Left cardiac atrium (tissue), 4 donors: ENCODE measurements around the gene ANGPTL5. TPM values are rescaled to one million over a fixed set of nuclear protein-coding genes. Genes with fewer than 3 reads are reported as not detected.
"Not testable (repeated sequence)": the region's sequence is repeated elsewhere in the genome, so short reads cannot be mapped to it uniquely, and the experiment has no call there.

ENCODE experiments used
- ATAC-seq, 2 donors: fragments of 200-7000 bp; cut with Tn5 transposase; one replicate each; pipeline ENCODE4 v1.9.1; 2020; ENCODE audit warnings: mild to moderate bottlenecking in 2 of 2, moderate library complexity in 2 of 2
- DNase-seq: peaks from one replicate; pipeline ENCODE4 v3.0.0-alpha.2; 2020
- intact Hi-C, 2 donors: fragments of 100-400 bp; cut with DNase I; formaldehyde crosslinking; loops; one replicate each; pipeline versions ENCODE4 v1.14.1 to v1.15.1; 2022 to 2023
- total RNA-seq, 2 donors: library from RNA; stranded (reverse); fragmentation: NEBNext Ultra II Directional; extraction: Animal tissue kit (Norgen Biotek cat#: 25700); gene quantifications; one replicate each; pipeline ENCODE4 v1.2.1, GENCODE V29; 2021
- donor health status: DM: no; HTN: yes; CAD: no.
- donor health status: DM: no; HTN: yes; CAD: no; lungs with severe emphysema.
- donor health status: DM: yes; HTN: yes; CAD: no.
- donor health status: Dilated cardiomyopathy.

ANGPTL5 gene
- total RNA-seq, 2 donors from 2014 or later = 1.4 to 4.0 TPM

- intact Hi-C loops = no loop called here
- peak in 1 of 2 donors; percentile 31 for ATAC-seq
- DNase-seq = no peak
These were observed 7.2 kb downstream of the ANGPTL5 start for GRCh38 chr11:101909087-101909486.

GRCh38 chr11:101907815-101908214 is 8.5 kb downstream of the ANGPTL5 start:
- ATAC-seq = peak in 1 of 2 donors; percentile 38

GRCh38 chr11:101894505-101894904 is 21.8 kb downstream of the ANGPTL5 start:
- DNase-seq = no peak
- ATAC-seq = no peak
- intact Hi-C loops = no loop called here

More at GRCh38 chr11:101907815-101908214, 8.5 kb downstream of the ANGPTL5 start:
- intact Hi-C loops = no loop called here
- DNase-seq = no peak

- ATAC-seq (no peak), DNase-seq (no peak)
- intact Hi-C loops = no loop called here
These were observed 26.6 kb downstream of the ANGPTL5 start for GRCh38 chr11:101889767-101890166.

GRCh38 chr11:101885631-101886030 is 30.7 kb downstream of the ANGPTL5 start:
- intact Hi-C loops = no loop called here
- DNase-seq (no peak), ATAC-seq (no peak)

GRCh38 chr11:101881586-101881985 is 34.7 kb downstream of the ANGPTL5 start:
- DNase-seq (no peak), ATAC-seq (no peak)
- intact Hi-C loops = no loop called here

GRCh38 chr11:101880222-101880621 is 36.1 kb downstream of the ANGPTL5 start:
- no peak for DNase-seq
- intact Hi-C loops = no loop called here
- ATAC-seq = no peak

GRCh38 chr11:101872171-101872882 is 44.0 kb downstream of the ANGPTL5 start:
- no peak for DNase-seq
- intact Hi-C loops = no loop called here
- no peak for ATAC-seq

- ATAC-seq (no peak), DNase-seq (no peak)
- intact Hi-C loops = no loop called here
These were observed 45.8 kb downstream of the ANGPTL5 start for GRCh38 chr11:101870510-101870909.

- no peak for DNase-seq
- ATAC-seq = no peak
- intact Hi-C loops = no loop called here
These were observed 48.4 kb downstream of the ANGPTL5 start for GRCh38 chr11:101867951-101868350.

GRCh38 chr11:101866619-101867491 is 49.5 kb downstream of the ANGPTL5 start:
- intact Hi-C loops = no loop called here
- no peak for ATAC-seq
- DNase-seq = no peak

GRCh38 chr11:101864098-101864497 is 52.2 kb downstream of the ANGPTL5 start:
- ATAC-seq (no peak), DNase-seq (no peak)
- intact Hi-C loops = loop anchor here in 1 of 2 donors (5.0 kb wide), 1 partner anchor 143 kb away; no protein-coding TSS in a partner anchor

GRCh38 chr11:101863361-101863760 is 53.0 kb downstream of the ANGPTL5 start:
- peak in 1 of 2 donors; percentile 56 for ATAC-seq
- no peak for DNase-seq
- intact Hi-C loops = loop anchor here in 1 of 2 donors (5.0 kb wide), 1 partner anchor 144 kb away; no protein-coding TSS in a partner anchor

GRCh38 chr11:101862391-101863233 is 53.7 kb downstream of the ANGPTL5 start:
- intact Hi-C loops = loop anchor here in 1 of 2 donors (5.0 kb wide), 1 partner anchor 145 kb away; no protein-coding TSS in a partner anchor
- peak in 1 of 2 donors; percentile 66 for ATAC-seq
- DNase-seq = no peak

- peak; percentile 86 to 90 for ATAC-seq
- intact Hi-C loops = loop anchor here (2.0 to 5.0 kb wide), 2 partner anchors 146 kb away; no protein-coding TSS in a partner anchor
- peak; percentile 28 for DNase-seq
These were observed 55.5 kb downstream of the ANGPTL5 start for GRCh38 chr11:101860696-101861427.

- ATAC-seq, intact Hi-C loops, DNase-seq: not testable (repeated sequence)
These were observed 64.1 kb downstream of the ANGPTL5 start for GRCh38 chr11:101852260-101852659.

GRCh38 chr11:101848262-101848661 is 68.1 kb downstream of the ANGPTL5 start:
- DNase-seq (no peak), ATAC-seq (no peak)
- intact Hi-C loops = loop anchor here (2.0 to 5.0 kb wide), 2 partner anchors 391 kb away; no protein-coding TSS in a partner anchor

GRCh38 chr11:101844608-101845007 is 71.7 kb downstream of the ANGPTL5 start:
- ATAC-seq (no peak), DNase-seq (no peak)
- intact Hi-C loops = loop anchor here in 1 of 2 donors (5.0 kb wide), 1 partner anchor 387 kb away; no protein-coding TSS in a partner anchor
